Activated CD8-positive, alpha-beta memory T cell treated with anti-CD3 and anti-CD28 coated beads for 24 hours (primary cell): ENCODE data around the gene GUCA1A.
"Not testable (repeated sequence)": the region's sequence is repeated elsewhere in the genome, so short reads cannot be mapped to it uniquely, and the experiment has no call there.

ENCODE experiments used
- DNase-seq: peaks from one replicate; pipeline ENCODE4 v3.0.0-alpha.2; 2020

GUCA1A gene

DNA sequence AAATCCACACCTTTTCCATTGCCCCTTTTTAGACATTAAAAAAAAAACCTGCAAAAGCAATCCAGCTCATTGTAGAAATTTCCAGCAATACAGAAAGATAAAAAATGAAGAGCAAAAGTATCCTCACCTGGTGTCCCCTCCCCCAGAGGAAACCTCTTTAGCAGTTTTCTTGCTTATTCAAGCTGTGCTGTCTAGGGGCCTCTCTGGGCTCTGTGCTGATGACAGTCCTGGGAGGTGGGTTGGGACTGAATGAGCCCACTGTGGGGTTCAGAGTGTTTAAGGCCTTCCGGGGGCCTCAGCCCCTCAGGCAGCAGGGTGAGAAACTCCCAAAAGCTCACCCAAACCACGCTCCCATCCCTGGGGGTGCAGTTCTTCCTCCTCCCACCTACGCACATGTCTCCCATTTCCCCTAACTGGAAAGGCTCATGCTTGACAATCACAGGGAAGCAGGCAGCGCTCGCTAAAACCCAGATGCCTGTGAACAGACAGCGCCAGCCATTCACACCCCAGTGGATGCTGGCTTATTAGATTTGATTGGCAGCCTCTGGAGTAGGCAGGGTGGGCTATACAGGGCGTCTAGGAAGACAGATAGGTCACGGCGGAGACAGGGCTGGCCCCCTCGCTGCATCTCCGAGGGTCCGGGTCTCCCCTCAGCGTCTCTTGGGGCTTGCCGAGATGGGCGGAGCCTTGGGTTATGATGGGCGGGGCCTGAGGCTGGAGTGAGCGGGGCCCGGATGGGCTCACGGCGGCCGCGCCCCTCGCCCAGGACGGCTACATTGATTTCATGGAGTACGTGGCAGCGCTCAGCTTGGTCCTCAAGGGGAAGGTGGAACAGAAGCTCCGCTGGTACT is 4.6 kb downstream of the GUCA1A start:
- peak; percentile 65 for DNase-seq

DNA sequence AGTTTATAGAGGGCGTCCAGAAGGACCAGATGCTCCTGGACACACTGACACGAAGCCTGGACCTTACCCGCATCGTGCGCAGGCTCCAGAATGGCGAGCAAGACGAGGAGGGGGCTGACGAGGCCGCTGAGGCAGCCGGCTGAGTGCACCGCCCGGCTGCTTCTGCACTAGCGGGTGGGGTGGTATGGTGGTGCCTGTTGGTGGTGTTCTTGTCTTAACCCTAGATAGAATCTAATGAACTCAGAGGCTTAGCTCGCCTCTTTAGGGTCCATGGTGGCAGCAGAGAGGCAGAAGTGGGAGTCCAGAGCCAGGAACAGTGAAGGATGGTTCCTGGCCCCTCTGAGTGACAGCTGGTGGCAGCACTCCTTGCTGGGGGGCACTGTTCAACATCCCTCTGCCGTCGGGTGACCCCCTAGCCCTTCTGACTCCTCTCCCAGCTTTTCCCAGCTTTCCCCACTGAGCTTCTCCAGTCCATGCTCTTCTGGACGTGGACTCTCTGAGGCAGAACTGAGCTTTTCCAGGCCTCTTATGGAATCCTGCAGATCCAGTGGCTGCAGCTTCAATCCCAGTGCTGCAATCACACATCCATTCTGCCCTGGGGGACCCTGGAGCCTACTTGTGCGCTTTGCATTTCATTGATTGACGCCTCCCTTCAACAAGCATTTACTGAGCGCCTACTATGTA is 6.2 kb downstream of the GUCA1A start:
- no peak for DNase-seq

DNA sequence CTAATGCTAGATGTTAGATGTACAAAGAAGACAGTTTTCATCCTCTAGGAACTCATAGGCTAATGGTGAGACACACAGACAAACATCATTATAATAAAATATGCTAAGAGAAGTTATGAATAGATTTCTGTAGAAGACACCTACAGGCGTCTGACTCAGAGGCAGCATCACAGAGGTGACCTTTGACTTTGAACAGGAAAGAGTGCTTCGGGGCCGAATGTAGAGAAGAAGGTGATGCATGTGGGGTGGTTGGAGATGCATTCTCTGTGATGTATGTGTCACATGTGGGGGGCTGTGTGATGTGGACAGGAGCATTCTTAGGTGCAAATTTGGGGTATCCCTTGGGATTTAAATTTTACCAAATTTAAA is 6.8 kb downstream of the GUCA1A start:
- no peak for DNase-seq

DNA sequence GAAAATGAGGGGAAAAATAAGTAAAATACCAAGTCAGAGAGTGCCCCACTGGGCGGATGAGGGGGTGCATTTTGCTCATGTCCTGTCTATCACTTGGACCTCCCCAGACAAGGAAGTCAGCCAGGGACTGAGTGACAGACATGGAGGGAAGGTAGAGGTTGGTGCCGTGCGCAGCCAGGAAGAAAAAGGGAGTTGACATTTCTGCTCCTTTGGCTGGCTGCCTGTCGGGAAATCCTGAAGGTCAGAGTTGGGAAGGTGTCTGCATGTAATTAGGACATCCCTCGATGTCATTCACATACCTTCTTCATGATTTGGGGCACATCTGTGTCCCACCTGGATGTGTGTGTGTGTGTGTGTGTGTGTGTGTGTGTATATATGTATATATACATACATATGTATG is 8.9 kb downstream of the GUCA1A start:
- DNase-seq: no peak

DNA sequence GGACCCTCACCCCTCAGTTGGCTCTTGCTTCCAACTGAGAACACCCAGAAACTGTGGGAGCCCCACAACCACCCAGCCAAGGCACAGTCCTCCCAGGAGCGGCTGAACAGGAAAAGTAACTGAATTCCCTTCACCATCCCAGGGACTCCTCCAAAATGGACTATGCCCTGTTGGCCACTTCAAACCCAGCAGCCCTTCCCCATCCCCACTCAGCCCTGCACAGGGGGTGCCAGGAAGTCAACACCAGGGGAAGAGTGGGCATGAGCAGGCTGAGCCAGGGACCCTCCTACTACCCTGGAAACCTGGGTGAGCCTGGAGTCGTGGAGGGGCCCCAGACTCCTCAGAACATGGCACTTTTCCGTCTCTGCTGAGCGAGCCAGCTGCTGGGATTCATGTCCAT is 11.3 kb downstream of the GUCA1A start:
- no peak for DNase-seq

DNA sequence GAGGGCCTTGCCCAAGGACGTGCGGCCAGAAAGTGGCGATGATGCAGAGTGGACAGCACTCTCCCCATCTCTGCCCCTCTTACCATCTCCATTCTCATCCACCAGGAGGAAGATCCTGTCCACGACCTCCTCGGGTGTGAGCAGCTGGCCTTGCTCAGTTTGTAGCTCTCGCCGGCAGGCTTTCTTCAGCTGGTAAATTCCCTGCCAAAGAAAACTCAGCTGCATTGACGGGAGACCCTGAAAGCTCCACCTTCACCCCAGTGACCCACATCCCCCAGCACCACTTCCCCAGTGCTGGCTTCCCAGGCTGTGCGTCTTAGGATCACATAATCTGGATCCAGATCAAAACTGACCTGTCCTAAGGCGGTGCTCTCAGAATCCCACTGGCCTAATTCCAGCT is 12.4 kb downstream of the GUCA1A start:
- DNase-seq: no peak

DNA sequence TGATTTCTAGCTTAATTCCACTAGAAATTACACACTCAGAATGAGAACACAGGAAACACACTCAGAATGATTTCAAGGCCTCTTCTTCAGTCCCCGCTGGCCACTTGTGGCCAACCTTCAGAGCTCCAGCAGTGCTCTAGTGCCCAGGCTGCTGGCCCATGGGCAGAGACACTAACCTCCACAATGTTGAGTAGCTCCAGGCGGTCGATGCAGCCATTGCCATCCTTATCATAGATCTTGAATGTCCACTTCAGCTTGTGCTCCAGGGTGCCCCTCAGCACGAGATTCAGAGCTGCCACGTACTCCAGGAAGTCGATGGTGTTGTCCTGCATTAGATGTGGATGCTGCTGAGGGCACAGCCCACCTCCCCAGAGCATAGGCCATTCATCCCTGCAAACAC is 15.2 kb downstream of the GUCA1A start:
- DNase-seq: no peak

DNA sequence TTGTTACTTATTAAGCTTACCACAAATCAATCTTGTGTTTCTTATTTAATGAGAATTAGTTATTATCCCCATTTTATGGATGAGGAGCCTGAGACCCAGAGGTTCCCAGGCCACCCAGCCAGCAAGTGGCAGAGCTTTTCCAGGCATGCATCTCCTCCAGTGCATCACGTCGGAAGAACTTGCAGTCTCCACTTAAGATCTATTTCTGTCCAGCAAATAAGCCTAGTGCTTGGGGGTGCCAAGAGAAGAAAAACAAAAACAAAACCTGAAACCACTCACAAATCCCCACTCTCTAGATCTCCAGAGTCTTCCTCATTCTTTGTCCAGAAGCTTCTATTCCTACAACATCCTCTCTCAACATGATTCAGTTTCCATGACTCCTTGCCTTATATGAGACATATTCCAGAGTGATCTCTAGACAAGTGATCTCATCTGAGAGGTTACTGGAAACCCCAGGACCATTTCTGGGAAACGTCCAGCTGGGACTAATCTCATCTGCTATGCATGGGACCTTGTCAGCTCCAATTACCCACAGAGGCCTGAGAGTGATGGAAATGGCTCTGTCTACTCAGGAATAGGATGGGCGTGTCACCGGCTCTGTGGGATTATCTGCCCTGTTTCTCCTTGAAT is 17.5 kb downstream of the GUCA1A start:
- DNase-seq: no peak

DNA sequence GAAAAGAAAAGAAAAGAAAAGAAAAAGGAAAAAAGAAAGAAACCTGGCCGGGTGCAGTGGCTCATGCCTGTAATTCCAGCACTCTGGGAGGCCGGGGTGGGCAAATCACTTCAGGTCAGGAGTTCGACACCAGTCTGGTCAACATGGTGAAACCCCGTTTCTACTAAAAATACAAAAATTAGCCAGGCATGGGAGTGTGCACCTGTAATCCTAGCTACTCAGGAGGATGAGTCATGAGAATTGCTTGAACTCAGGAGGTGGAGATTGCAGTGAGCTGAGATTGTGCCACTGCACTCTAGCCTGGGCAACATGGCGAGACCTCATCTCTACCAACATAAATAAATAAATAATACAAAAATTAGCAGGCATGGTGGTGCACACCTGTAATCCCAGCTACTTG is 19.2 kb downstream of the GUCA1A start:
- DNase-seq: not testable (repeated sequence)

DNA sequence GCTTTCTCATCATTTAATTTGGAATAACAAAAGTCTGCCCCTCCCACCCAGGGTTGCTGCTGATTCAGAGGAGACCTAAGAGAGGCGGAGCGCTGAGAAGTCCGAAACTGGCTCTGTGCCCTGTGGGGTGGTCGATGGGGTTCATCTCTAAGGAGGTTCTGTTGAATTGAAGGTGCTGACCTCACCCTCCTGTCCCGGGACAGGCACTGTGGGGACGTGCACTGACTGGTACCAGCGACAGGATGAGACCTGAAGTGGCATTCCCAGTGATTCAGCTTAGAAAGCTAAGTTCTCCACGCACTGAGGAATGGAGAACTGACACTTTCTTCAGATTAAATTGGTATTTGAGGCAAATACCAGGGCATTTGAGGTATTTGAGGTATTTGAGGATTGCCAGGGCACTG is 20.3 kb downstream of the GUCA1A start:
- DNase-seq: no peak

DNA sequence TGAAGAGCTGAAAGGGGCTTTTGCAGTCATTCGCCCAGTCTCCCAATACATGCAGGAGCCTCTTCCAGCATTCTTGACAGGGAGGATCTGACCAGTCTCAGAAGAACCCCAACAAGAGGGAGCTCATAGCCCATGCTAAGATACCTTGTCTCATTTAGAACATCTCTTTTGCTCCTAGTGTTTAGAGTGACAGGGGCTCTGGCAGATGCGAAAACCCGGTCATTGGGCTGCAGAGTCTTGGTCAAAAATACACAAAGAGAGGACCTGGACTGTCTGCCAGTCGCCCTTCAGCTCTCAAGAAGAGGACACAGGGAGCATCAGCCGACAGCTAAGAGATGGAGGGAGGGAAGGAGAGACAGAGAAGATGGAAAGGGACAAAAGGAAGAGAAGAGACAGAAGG is 20.9 kb downstream of the GUCA1A start:
- DNase-seq: no peak

DNA sequence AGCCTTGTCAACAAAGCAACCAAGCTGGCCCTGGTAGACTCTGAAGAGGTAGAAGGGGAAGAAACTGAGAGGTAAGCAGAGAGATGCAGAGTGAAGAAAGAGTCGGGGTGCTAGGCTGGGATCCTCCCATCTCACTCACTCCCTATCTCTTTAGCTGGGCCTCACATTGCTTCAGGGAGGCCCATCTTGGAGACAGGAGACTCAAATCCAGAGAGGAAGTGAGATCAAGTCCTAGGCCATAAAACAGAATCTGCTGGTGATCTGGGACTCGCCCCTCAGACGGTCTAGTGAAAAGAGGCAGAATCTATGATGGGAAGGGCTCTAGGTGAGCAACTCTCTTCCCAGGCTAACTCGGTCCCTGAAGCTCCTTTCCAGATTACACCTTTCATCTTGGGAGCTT is 22.3 kb downstream of the GUCA1A start:
- no peak for DNase-seq

DNA sequence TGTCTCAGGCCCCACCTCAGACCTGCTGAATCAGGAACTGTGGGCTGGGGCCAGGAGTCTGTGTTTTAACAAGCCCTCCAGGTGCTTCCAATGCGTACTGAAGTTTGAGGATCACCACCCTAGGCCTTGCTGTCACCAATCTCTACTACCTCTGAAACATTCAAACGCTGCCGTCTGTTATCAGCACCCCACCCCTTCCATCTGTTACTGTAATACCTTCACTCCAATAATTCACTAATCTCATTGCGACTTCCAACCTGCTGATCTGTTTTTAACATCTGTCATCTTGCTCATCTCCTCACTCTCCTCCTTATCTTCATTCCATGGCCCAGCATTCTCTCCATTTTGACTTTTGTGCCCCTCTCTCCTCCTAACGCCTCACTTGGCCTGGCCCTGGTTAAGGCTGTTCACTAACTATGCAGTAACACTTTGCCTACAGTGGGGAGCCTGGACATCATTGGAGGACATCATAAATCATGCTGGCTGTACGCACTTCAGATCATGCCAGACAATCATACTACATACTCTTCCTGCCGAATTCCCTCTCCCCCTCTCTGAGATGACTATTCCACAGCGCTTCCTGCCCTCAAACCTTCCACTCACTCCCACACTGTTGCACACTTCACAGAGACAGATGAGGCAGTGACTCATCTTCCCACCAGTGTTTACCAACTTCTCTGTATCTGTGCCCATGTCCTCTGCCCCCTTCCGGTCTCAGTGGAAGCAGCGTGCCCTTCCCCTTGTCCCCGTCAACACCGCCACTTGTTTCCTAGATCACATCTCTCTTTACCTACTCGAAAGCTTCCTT is 24.6 kb downstream of the GUCA1A start:
- DNase-seq: no peak

DNA sequence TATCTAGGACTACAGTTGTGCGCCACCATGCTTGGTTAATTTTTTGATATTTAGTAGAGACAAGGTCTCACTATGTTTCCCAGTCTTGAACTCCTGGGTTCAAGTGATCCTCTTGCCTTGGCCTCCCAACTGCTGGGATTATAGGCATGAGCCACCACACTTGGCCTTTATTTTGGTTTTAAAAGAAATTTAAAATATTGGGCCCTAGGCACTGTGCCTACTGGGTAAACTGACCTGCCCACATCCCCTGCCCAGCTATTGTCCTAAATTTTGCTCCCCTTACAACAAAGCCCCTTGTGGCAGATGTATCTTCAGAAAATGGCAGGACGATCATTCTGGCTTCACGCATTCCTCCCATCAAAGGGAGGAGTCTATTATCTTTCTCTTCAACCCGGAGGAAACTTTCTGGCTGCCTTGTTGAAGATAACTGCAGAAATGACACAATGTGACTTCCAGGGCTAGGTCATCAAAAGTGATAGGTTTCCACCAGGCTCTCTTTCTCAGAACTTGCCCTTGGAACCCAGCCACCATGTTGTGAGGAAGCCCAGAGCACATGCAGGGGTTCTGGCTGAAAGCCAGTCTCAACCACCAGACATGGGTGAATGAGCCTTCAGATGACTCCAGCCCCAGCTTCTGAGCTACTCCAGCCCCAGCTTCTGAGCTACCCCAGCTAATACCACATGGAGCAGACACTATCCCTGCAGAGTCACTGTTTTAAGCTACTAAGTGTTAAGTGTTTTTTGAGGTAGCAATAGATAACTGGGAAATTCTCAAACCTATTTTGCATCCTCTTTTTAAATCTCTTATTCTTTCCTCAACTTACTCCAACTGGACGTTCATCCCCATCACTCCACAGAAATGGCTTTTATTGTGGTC is 26.2 kb downstream of the GUCA1A start:
- no peak for DNase-seq

DNA sequence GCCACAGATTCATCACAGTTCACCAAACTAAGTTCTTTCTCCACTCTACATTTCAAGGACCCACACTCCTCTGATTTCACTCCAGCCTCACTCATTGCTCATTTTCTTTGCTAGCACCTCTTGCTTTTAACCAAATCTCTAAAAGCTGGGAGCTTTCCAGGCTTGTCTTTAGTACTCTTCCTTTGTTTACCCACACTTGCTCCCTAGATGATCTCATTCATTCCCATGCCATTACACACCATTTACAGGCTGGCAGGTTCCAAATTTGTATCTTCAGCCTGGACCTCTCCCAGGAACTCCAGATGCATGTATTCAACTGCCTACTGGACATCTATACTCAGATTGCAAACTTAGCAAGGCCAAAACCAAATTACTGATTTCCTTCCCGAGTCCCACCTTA is 26.9 kb downstream of the GUCA1A start:
- DNase-seq: no peak

DNA sequence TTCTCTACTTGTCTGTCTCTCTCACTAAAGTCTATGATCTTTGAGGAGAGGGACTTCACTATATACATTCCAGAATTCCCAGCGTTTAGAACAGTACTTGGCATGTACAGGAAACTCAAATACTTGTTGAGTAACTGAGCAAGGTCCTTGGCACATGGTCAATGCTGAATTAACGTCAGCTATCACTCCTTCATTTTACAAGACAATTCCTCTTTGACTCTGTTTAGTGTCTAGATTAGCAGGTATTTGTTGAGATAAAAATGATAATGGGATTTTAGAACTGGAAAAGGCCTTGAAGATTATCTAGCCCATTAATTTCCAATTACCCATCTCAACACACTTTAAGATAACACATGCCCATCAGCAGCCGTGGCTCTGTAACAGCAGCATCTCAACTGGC is 28.2 kb downstream of the GUCA1A start:
- no peak for DNase-seq

DNA sequence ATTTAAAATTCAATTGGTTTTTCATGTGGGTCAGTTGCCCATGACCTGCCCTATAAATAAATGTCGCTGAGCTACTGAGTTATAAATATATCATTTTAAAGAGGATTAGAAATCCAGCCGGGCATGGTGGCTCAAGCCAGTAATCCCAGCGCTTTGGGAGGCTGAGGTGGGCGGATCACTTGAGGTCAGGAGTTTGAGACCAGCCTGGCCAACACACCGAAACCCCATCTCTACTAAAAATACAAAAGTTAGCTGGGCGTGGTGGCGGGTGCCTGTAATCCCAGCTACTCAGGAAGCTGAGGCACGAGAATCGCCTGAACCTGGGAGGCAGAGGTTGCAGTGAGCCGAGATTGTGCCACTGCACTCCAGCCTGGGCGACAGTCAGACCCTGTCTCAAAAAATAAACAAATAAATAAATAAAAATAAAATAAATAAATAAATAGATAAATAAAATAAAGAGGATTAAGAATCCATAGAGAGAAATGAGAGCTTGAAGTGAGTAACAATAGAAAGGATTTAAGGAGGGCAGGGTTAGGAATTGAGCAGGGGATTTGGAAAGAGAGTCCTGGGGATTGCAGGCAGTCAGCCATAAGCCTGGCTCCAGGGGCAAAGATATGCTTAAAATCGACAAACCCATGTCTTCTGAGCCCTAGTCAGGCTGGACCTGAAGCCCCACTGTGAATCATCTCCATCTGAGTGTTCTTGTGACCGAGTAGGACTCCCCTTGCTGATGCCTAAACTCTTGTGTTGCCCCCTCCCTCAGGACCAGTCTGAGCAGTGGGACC is 29.2 kb downstream of the GUCA1A start:
- DNase-seq: not testable (repeated sequence)

DNA sequence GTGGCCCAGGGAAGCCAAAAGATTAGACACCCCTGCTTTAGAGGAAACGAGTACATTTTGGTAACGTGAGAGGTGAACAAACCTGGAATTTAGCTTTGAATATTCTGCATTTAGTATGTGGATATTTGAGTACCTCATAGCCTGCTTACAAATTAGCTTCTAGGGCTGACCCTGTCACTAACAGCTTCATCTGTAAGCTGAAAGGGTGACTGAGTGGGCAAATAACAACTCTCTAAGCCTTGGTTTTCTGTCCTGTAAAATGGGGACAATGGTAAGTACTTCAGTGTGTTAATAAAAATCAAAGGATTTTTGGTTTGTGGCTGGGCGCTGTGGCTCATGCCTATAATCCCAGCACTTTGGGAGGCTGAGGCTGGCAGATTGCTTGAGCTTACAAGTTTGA is 30.0 kb downstream of the GUCA1A start:
- no peak for DNase-seq

DNA sequence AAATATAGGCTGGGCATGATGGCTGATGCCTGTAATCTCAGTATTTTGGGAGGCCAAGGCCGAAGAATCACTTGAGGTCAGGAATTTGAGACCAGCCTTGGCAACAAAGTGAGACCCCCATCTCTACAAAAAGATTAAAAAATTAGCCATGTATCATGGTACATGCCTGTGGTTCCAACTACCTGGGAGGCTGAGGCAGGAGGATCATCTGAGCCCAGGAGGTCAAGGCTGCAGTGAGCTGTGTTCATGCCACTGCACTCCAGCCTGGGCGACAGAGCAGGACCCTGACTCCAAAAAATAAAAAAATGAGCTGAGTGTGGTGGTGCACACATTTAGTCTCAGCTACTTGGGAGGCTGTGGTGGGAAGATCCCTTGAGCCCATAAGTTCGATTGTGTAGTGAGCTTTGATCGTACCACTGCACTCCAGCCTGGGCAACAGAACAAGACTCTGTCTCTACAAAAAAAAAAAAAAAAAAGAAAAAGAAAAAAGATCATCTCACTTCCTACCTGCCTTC is 31.7 kb downstream of the GUCA1A start:
- no peak for DNase-seq

DNA sequence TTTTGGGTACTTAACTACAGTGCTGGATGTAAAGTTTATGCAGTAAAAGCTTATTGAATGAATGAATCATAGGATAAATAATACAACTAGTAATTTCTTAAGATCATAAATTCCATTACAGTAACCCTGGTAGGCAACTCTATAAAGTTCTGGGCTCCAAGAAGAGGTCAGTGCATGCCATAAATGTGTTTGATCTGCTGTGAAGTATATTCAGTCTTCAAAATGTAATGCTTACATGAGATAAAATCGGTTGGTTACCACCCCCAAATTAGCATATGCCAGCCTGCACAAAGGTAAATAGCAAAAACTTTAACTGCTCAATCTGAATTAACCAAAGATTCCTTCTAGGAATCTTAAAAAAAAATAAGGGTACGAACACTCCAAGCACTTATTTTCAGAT is 34.4 kb downstream of the GUCA1A start:
- not testable (repeated sequence) for DNase-seq

DNA sequence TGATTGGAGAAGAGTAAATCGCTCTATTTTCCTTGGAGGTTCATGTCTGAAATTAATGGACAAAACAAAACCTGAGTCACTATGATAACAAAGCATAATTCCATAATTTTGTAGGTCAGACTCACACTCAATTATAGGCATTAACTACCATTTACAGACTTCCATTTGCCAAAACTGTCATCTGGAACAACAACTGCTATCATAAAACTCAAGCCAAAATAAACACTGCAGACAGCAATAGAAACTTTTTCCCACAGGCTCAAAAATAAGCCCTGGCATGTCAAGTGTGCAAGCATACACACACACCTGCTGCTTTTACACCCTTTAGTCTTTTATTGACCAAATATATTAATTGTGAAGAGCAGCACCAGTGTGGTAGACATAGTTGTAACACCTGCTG is 37.4 kb downstream of the GUCA1A start:
- no peak for DNase-seq
